Natural killer cell (primary cell): Measurements from ENCODE around the gene GCSAM. TPM values are rescaled to one million over a fixed set of nuclear protein-coding genes. Genes with fewer than 3 reads are reported as not detected.

ENCODE experiments used
- ATAC-seq, 3 donors: fragments of 150-1000 bp in 2 of 3; fragments of 200-7000 bp in 1 of 3; cut with Tn5 transposase; 1 replicate in 1 of 3; 2 replicates in 2 of 3; pipeline ENCODE4 v1.10.0; 2021; ENCODE audit warnings: mild to moderate bottlenecking in 2 of 3, moderate library complexity in 2 of 3
- DNase-seq, 2 donors: peaks; one replicate each; pipeline versions ENCODE4 v3.0.0 to v3.0.0-alpha.2; 2013 to 2021; ENCODE audit warnings: mixed read lengths in 1 of 2
- H3K27ac ChIP-seq: one replicate; pipeline ENCODE4 v1.5.1; 2013; ENCODE audit warnings: mild to moderate bottlenecking, low read length
- H3K27me3 ChIP-seq: one replicate; pipeline ENCODE4 v1.6.1; 2013; ENCODE audit warnings: low read length; ENCODE audit not compliant: control insufficient read depth, insufficient read depth
- H3K36me3 ChIP-seq: one replicate; pipeline ENCODE4 v1.6.1; 2013; ENCODE audit warnings: low read length; ENCODE audit not compliant: control insufficient read depth, insufficient read depth
- H3K4me1 ChIP-seq: one replicate; pipeline ENCODE4 v1.6.1; 2013; ENCODE audit warnings: low read length; ENCODE audit not compliant: control insufficient read depth, insufficient read depth
- H3K4me3 ChIP-seq: one replicate; pipeline ENCODE4 v1.5.1; 2013; ENCODE audit warnings: low read length
- H3K9me3 ChIP-seq: one replicate; pipeline ENCODE4 v1.6.1; 2013; ENCODE audit warnings: low read length; ENCODE audit not compliant: control insufficient read depth, insufficient read depth
- H3K27ac Mint-ChIP-seq, 2 donors: one replicate each; pipeline ENCODE4 v1.8.0; 2022; ENCODE audit warnings: mild to moderate bottlenecking in 2 of 2, mixed read lengths in 2 of 2, moderate library complexity in 1 of 2
- H3K27me3 Mint-ChIP-seq, 2 donors: one replicate each; pipeline ENCODE4 v1.8.0; 2022; ENCODE audit warnings: low read depth in 2 of 2, mixed read lengths in 2 of 2
- H3K36me3 Mint-ChIP-seq: one replicate; pipeline ENCODE4 v1.8.0; 2022; ENCODE audit warnings: mixed read lengths
- H3K4me1 Mint-ChIP-seq, 2 donors: one replicate each; pipeline ENCODE4 v1.8.0; 2022; ENCODE audit warnings: mixed read lengths in 2 of 2
- H3K4me3 Mint-ChIP-seq: one replicate; pipeline ENCODE4 v1.8.0; 2022; ENCODE audit warnings: mild to moderate bottlenecking, moderate library complexity, mixed read lengths
- H3K9me3 Mint-ChIP-seq, 2 donors: one replicate each; pipeline ENCODE4 v1.8.0; 2022; ENCODE audit warnings: mixed read lengths in 2 of 2
- CTCF ChIP-seq: fragments of 200-600 bp; IDR thresholded peaks from one replicate; pipeline ENCODE4 v1.8.0; 2022; ENCODE audit warnings: antibody characterized with exemption
- WGBS: methylation state at CpG from one replicate; pipeline ENCODE4 v1.1.7; 2013; ENCODE audit warnings: missing lambda C conversion rate; ENCODE audit not compliant: insufficient coverage; 5-methylcytosine and 5-hydroxymethylcytosine counted together
- intact Hi-C: fragments of 100-400 bp; cut with micrococcal nuclease; formaldehyde crosslinking; loops from one replicate; pipeline ENCODE4 v1.14.2; 2022
- total RNA-seq, 4 donors: library from RNA; stranded (reverse); fragments of 120-200 nt in 1 of 4; gene quantifications; one replicate each; pipeline versions ENCODE4 v1.2.3 to v1.2.4, GENCODE V29; 2013 to 2022

Gene GCSAM
- total RNA-seq, 3 donors from 2014 or later (not counting 1 experiment from before 2014, with no cell fraction given): 0.59 to 3.0 (median 1.1) TPM

GRCh38 chr3:112117415-112117814 lies 15.6 kb downstream of the GCSAM start:
- intact Hi-C loops: no loop called here
- no peak for TF ChIP-seq CTCF
- Histone ChIP-seq H3K4me3 (no peak overlapping the region), H3K27me3 (no peaks in the 10 kb centered on the region), H3K9me3 (no peaks in the 10 kb centered on the region), H3K36me3 (no peaks in the 10 kb centered on the region), H3K4me1 (peaks cover 17% of the 10 kb centered on the region), H3K27ac (no peak overlapping the region)
- ATAC-seq: no peak
- H3K36me3 Mint-ChIP-seq: no peaks in the 10 kb centered on the region
- no peak overlapping the region for H3K27ac Mint-ChIP-seq
- no peak overlapping the region for H3K4me3 Mint-ChIP-seq
- no peak for DNase-seq
- peaks cover 0 to 2% of the 10 kb centered on the region in 2 donors for H3K27me3 Mint-ChIP-seq
- H3K4me1 Mint-ChIP-seq: peaks cover 26 to 30% of the 10 kb centered on the region in 2 donors
- H3K9me3 Mint-ChIP-seq: no peaks in the 10 kb centered on the region
- 100% methylated on average over 1 of the region's 1 CpG for WGBS

- Mint-ChIP-seq H3K9me3 (no peaks in the 10 kb centered on the region), H3K4me3 (peak overlapping the region; percentile 60), H3K4me1 (peaks cover 29 to 30% of the 10 kb centered on the region in 2 donors), H3K36me3 (no peaks in the 10 kb centered on the region), H3K27ac (no peak overlapping the region), H3K27me3 (peaks cover 0 to 2% of the 10 kb centered on the region in 2 donors)
- ATAC-seq (no peak), DNase-seq (no peak)
- intact Hi-C loops: no loop called here
- no peak for TF ChIP-seq CTCF
- H3K4me1 ChIP-seq: peaks cover 17% of the 10 kb centered on the region
- H3K36me3 ChIP-seq: no peaks in the 10 kb centered on the region
- 76% methylated on average over 13 of the region's 13 CpGs for WGBS
- no peaks in the 10 kb centered on the region for H3K9me3 ChIP-seq
- no peak overlapping the region for H3K27ac ChIP-seq
- H3K27me3 ChIP-seq: no peaks in the 10 kb centered on the region
- H3K4me3 ChIP-seq: no peak overlapping the region
Measured at GRCh38 chr3:112116748-112117186, 16.3 kb downstream of the GCSAM start.

- WGBS: 53% methylated on average over 4 of the region's 6 CpGs
- H3K36me3 ChIP-seq: no peaks in the 10 kb centered on the region
- no peak for TF ChIP-seq CTCF
- peaks cover 17% of the 10 kb centered on the region for H3K4me1 ChIP-seq
- intact Hi-C loops: no loop called here
- H3K27me3 Mint-ChIP-seq: peaks cover 0 to 2% of the 10 kb centered on the region in 2 donors
- H3K27ac Mint-ChIP-seq: no peak overlapping the region
- no peak overlapping the region for H3K27ac ChIP-seq
- H3K4me1 Mint-ChIP-seq: peaks cover 30 to 32% of the 10 kb centered on the region in 2 donors
- H3K27me3 ChIP-seq: no peaks in the 10 kb centered on the region
- DNase-seq (no peak), ATAC-seq (peak in 1 of 3 donors; percentile 47)
- no peaks in the 10 kb centered on the region for H3K36me3 Mint-ChIP-seq
- no peaks in the 10 kb centered on the region for H3K9me3 ChIP-seq
- no peaks in the 10 kb centered on the region for H3K9me3 Mint-ChIP-seq
- no peak overlapping the region for H3K4me3 ChIP-seq
- peak overlapping the region; percentile 22 for H3K4me3 Mint-ChIP-seq
Measured at GRCh38 chr3:112115806-112116383, 17.2 kb downstream of the GCSAM start.
